ENCODE data around the gene PKNOX2. TPM values are rescaled to one million over a fixed set of nuclear protein-coding genes. Genes with fewer than 3 reads are reported as not detected.

Gene PKNOX2
- total and polyA plus RNA-seq, 4 donors, result 0.14 to 0.29 (median 0.24) TPM

DNA sequence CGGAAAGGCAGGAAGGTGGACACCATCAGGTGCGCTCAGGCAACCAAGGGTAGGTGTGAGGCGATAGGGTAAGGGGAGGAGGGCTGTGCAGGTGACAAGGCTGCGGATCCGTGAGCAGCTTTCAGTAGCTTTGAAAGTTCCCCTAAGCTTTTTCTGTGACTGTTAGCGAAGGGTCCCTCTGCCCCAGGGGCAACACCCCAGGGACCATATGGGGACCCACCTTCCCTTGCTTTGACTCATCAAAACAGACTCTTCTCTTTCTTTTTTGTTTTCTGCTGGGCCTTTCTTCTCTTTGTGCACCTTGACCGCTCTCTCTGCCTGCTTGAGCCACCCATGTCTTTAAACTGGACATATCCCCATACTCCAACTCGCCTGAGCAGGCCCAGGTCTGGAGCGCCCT is 194.6 kb downstream of the PKNOX2 start:
- no peak for TF ChIP-seq NR2F2 (IDR thresholded peaks at IDR 0.05)
- TF ChIP-seq, protein P1, sequence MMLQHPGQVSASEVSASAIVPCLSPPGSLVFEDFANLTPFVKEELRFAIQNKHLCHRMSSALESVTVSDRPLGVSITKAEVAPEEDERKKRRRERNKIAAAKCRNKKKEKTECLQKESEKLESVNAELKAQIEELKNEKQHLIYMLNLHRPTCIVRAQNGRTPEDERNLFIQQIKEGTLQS (IDR thresholded peaks at IDR 0.05), result no peak
- no peak for TF ChIP-seq EGR1 (IDR thresholded peaks at IDR 0.05; ENCODE audit: low read depth in 2 of 2)
- TF ChIP-seq FOXA2 (IDR thresholded peaks at IDR 0.05), result no peak
- no peak for TF ChIP-seq JUND (IDR thresholded peaks at IDR 0.05)
- TF ChIP-seq GABPA (IDR thresholded peaks at IDR 0.05 in 1 of 2, conservative IDR thresholded peaks at IDR 0.05 in 1 of 2), result no peak
- TF ChIP-seq, protein P2, sequence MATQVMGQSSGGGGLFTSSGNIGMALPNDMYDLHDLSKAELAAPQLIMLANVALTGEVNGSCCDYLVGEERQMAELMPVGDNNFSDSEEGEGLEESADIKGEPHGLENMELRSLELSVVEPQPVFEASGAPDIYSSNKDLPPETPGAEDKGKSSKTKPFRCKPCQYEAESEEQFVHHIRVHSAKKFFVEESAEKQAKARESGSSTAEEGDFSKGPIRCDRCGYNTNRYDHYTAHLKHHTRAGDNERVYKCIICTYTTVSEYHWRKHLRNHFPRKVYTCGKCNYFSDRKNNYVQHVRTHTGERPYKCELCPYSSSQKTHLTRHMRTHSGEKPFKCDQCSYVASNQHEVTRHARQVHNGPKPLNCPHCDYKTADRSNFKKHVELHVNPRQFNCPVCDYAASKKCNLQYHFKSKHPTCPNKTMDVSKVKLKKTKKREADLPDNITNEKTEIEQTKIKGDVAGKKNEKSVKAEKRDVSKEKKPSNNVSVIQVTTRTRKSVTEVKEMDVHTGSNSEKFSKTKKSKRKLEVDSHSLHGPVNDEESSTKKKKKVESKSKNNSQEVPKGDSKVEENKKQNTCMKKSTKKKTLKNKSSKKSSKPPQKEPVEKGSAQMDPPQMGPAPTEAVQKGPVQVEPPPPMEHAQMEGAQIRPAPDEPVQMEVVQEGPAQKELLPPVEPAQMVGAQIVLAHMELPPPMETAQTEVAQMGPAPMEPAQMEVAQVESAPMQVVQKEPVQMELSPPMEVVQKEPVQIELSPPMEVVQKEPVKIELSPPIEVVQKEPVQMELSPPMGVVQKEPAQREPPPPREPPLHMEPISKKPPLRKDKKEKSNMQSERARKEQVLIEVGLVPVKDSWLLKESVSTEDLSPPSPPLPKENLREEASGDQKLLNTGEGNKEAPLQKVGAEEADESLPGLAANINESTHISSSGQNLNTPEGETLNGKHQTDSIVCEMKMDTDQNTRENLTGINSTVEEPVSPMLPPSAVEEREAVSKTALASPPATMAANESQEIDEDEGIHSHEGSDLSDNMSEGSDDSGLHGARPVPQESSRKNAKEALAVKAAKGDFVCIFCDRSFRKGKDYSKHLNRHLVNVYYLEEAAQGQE (IDR thresholded peaks at IDR 0.05), result no peak
- no peak for TF ChIP-seq TAF1 (conservative IDR thresholded peaks at IDR 0.05)
- TF ChIP-seq, protein P3, sequence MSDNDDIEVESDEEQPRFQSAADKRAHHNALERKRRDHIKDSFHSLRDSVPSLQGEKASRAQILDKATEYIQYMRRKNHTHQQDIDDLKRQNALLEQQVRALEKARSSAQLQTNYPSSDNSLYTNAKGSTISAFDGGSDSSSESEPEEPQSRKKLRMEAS (IDR thresholded peaks at IDR 0.05), result no peak
- H3K9ac ChIP-seq (ENCODE audit: low read depth in 1 of 2, low read length in 2 of 2), result no peak overlapping the region
- H3K9me3 ChIP-seq (ENCODE audit: control insufficient read depth in 4 of 4, low read length in 3 of 4), result no peaks in the 10 kb centered on the region
- H3K27ac ChIP-seq (ENCODE audit: low read depth in 1 of 2, low read length in 2 of 2), result no peak overlapping the region
- no peak overlapping the region for H3K4me3 ChIP-seq (ENCODE audit: low read depth in 1 of 3, low read length in 3 of 3)
- H3K4me1 ChIP-seq (ENCODE audit: control insufficient read depth in 4 of 4, insufficient read depth in 4 of 4, low read length in 3 of 4), result no peaks in the 10 kb centered on the region
- DNase-seq (ENCODE audit: low spot score), result no peak
- WGBS, result 93% methylated on average over 9 of the region's 9 CpGs
- peaks cover 0 to 3% (median 0%) of the 10 kb centered on the region in 4 donors for H3K27me3 ChIP-seq (ENCODE audit: control insufficient read depth in 4 of 4, insufficient read depth in 4 of 4, low read length in 3 of 4)
- H3K36me3 ChIP-seq (ENCODE audit: control insufficient read depth in 4 of 4, insufficient read depth in 3 of 4, low read depth in 1 of 4, low read length in 3 of 4), result no peaks in the 10 kb centered on the region

DNA sequence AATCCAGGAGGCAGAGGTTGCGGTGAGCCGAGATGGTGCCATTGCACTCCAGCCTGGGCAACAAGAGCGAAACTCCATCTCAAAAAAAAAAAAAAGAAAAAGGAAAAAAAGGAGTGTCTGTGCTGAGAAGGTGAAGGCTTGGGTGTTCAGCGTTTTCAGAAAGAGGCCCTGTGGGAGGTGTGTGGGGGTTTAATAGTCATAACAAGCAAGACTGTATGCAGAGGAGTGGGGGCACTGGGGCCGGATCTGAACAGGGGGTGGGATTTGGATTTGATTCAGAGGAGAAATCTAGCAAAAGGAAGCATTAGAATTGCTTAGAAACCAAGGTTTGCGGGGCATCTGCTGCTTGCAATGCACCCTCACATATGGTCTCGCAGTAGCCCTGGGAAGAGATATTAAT is 195.5 kb downstream of the PKNOX2 start:
- no peaks in the 10 kb centered on the region for H3K9me3 ChIP-seq (ENCODE audit: control insufficient read depth in 4 of 4, low read length in 3 of 4)
- peaks cover 0 to 4% (median 2%) of the 10 kb centered on the region in 4 donors for H3K4me1 ChIP-seq (ENCODE audit: control insufficient read depth in 4 of 4, insufficient read depth in 4 of 4, low read length in 3 of 4)
- 93% methylated on average over 7 of the region's 7 CpGs for WGBS
- no peaks in the 10 kb centered on the region for H3K36me3 ChIP-seq (ENCODE audit: control insufficient read depth in 4 of 4, insufficient read depth in 3 of 4, low read depth in 1 of 4, low read length in 3 of 4)
- no peak overlapping the region for H3K27ac ChIP-seq (ENCODE audit: low read depth in 1 of 2, low read length in 2 of 2)
- no peak for DNase-seq (ENCODE audit: low spot score)
- TF ChIP-seq SP1 (IDR thresholded peaks at IDR 0.05), result no peak
- TF ChIP-seq HNF4A (conservative IDR thresholded peaks at IDR 0.05), result no peak
- TF ChIP-seq, protein P4, sequence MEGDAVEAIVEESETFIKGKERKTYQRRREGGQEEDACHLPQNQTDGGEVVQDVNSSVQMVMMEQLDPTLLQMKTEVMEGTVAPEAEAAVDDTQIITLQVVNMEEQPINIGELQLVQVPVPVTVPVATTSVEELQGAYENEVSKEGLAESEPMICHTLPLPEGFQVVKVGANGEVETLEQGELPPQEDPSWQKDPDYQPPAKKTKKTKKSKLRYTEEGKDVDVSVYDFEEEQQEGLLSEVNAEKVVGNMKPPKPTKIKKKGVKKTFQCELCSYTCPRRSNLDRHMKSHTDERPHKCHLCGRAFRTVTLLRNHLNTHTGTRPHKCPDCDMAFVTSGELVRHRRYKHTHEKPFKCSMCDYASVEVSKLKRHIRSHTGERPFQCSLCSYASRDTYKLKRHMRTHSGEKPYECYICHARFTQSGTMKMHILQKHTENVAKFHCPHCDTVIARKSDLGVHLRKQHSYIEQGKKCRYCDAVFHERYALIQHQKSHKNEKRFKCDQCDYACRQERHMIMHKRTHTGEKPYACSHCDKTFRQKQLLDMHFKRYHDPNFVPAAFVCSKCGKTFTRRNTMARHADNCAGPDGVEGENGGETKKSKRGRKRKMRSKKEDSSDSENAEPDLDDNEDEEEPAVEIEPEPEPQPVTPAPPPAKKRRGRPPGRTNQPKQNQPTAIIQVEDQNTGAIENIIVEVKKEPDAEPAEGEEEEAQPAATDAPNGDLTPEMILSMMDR (IDR thresholded peaks at IDR 0.05; ENCODE audit: low read depth, low read length, missing input control), result no peak
- TF ChIP-seq HNF4G (IDR thresholded peaks at IDR 0.05), result no peak
- TF ChIP-seq EGR1 (IDR thresholded peaks at IDR 0.05; ENCODE audit: low read depth in 2 of 2), result no peak
- TF ChIP-seq YY1 (IDR thresholded peaks at IDR 0.05), result no peak
- no peak for TF ChIP-seq NR2F2 (IDR thresholded peaks at IDR 0.05)
- no peak for TF ChIP-seq RAD21 (IDR thresholded peaks at IDR 0.05)
- peaks cover 0 to 9% (median 0%) of the 10 kb centered on the region in 4 donors for H3K27me3 ChIP-seq (ENCODE audit: control insufficient read depth in 4 of 4, insufficient read depth in 4 of 4, low read length in 3 of 4)
- no peak overlapping the region for H3K4me3 ChIP-seq (ENCODE audit: low read depth in 1 of 3, low read length in 3 of 3)
- no peak overlapping the region for H3K9ac ChIP-seq (ENCODE audit: low read depth in 1 of 2, low read length in 2 of 2)
